ENCODE measurements around the gene ST3GAL4.
"Not testable (repeated sequence)": the region's sequence is repeated elsewhere in the genome, so short reads cannot be mapped to it uniquely, and the experiment has no call there.

ST3GAL4 gene

DNA sequence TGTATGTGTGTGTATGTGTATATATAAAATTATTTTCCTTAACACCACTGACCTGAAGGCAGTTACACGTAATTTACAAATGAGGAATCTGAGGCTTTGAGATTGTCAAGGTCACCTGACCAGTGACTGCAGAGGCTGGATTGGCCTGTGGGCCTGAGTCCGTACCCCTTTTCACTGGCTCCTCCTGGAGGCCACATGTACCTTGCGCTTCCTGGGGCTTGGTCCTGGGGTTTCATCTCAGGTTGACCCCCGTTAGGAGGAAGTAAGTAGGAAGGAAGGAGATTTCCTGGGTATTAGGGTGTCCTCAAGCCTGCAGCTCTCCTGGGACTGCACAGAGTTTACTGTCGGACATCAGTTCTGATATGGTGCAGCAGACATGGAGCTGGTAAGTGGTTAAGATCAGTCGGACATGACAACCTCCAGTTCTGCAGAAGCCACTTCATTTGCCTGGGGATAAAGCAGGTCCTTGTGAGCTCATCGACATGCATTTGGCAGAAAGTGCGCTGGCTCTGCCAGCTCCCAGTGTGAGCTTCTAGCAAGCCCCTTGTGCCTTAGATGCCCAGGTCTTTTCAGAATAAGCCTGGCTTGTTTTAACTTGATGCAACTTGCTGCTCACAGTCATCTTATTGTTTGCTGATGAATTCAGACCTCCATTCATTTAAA, 36.6 kb downstream of the ST3GAL4 start:
- peaks cover 2% of the 10 kb centered on the region for H3K4me1 Mint-ChIP-seq (ENCODE audit: low read depth)
- no peaks in the 10 kb centered on the region for H3K36me3 Mint-ChIP-seq (ENCODE audit: low read depth)
- no peaks in the 10 kb centered on the region for H3K27me3 Mint-ChIP-seq
- no peak for DNase-seq
- no peak overlapping the region for H3K27ac Mint-ChIP-seq
- H3K4me3 Mint-ChIP-seq: no peak overlapping the region
- no peaks in the 10 kb centered on the region for H3K9me3 Mint-ChIP-seq

GRCh38 chr11:126392633-126393013, 37.1 kb downstream of the ST3GAL4 start:
- Mint-ChIP-seq H3K27me3 (no peaks in the 10 kb centered on the region), H3K4me3 (no peak overlapping the region), H3K27ac (no peak overlapping the region), H3K9me3 (no peaks in the 10 kb centered on the region), H3K4me1 (ENCODE audit: low read depth) (peaks cover 2% of the 10 kb centered on the region), H3K36me3 (ENCODE audit: low read depth) (no peaks in the 10 kb centered on the region)
- DNase-seq: no peak

GRCh38 chr11:126393143-126393542, 37.7 kb downstream of the ST3GAL4 start:
- no peak overlapping the region for H3K27ac Mint-ChIP-seq
- peaks cover 2% of the 10 kb centered on the region for H3K4me1 Mint-ChIP-seq (ENCODE audit: low read depth)
- no peaks in the 10 kb centered on the region for H3K27me3 Mint-ChIP-seq
- H3K4me3 Mint-ChIP-seq: no peak overlapping the region
- DNase-seq: no peak
- no peaks in the 10 kb centered on the region for H3K36me3 Mint-ChIP-seq (ENCODE audit: low read depth)
- no peaks in the 10 kb centered on the region for H3K9me3 Mint-ChIP-seq

GRCh38 chr11:126394036-126394435, 38.5 kb downstream of the ST3GAL4 start:
- Mint-ChIP-seq H3K27me3 (no peaks in the 10 kb centered on the region), H3K4me3 (no peak overlapping the region), H3K27ac (no peak overlapping the region), H3K36me3 (ENCODE audit: low read depth) (no peaks in the 10 kb centered on the region), H3K9me3 (no peaks in the 10 kb centered on the region), H3K4me1 (ENCODE audit: low read depth) (peaks cover 2% of the 10 kb centered on the region)
- no peak for DNase-seq

- not testable (repeated sequence) for H3K27ac Mint-ChIP-seq; H3K4me1 Mint-ChIP-seq (ENCODE audit: low read depth); H3K27me3 Mint-ChIP-seq; H3K9me3 Mint-ChIP-seq; H3K36me3 Mint-ChIP-seq (ENCODE audit: low read depth); DNase-seq; H3K4me3 Mint-ChIP-seq
Observed at GRCh38 chr11:126394634-126395072, 39.2 kb downstream of the ST3GAL4 start.

DNA sequence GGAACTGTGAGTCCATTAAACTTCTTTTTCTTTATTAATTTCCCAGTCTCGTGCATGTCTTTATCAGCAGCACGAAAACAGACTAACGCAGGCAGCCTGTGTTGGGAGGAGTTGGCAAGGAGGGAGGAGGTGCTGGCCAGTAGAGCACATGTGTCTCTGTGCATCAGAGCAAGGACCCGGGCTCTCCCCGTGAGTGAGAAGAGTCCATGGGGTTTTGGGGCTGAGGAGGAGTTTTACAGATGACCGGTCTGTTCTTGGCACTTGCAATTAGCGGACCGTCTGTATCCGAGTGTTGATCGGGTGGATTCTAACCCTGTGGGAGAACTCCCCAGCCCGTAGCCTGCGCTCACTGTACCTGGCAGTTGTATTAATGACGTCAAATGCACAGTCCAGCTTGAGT, 40.3 kb downstream of the ST3GAL4 start:
- not testable (repeated sequence) for H3K4me1 Mint-ChIP-seq (ENCODE audit: low read depth); H3K27ac Mint-ChIP-seq; H3K36me3 Mint-ChIP-seq (ENCODE audit: low read depth); H3K27me3 Mint-ChIP-seq; DNase-seq; H3K4me3 Mint-ChIP-seq; H3K9me3 Mint-ChIP-seq

DNA sequence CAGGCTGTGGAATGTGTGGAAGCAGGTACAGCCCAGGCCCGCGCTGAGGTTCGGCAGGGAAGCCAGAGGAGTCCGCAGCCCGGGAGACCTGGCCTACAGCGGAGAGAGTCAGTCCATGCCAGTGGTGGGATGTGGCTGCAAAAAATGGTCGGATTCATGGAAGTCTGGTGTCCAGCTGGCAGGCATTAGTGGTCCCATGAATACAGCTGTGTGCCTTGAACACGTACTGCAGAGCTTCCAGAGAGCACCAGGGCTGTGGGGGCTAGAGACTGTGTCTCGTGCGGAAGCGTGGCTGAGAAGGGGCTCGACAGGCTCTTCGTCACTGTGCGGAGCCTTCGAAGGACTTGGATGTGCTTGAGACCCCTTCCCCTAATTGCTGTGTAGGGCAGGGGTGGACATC, 40.8 kb downstream of the ST3GAL4 start:
- H3K4me1 Mint-ChIP-seq (ENCODE audit: low read depth); H3K36me3 Mint-ChIP-seq (ENCODE audit: low read depth); H3K9me3 Mint-ChIP-seq; H3K27me3 Mint-ChIP-seq; DNase-seq; H3K27ac Mint-ChIP-seq; H3K4me3 Mint-ChIP-seq: not testable (repeated sequence)

GRCh38 chr11:126396965-126397364, 41.5 kb downstream of the ST3GAL4 start:
- Mint-ChIP-seq H3K9me3 (no peaks in the 10 kb centered on the region), H3K27me3 (no peaks in the 10 kb centered on the region), H3K27ac (no peak overlapping the region), H3K4me1 (ENCODE audit: low read depth) (peaks cover 2% of the 10 kb centered on the region), H3K36me3 (ENCODE audit: low read depth) (no peaks in the 10 kb centered on the region), H3K4me3 (no peak overlapping the region)
- no peak for DNase-seq

DNA sequence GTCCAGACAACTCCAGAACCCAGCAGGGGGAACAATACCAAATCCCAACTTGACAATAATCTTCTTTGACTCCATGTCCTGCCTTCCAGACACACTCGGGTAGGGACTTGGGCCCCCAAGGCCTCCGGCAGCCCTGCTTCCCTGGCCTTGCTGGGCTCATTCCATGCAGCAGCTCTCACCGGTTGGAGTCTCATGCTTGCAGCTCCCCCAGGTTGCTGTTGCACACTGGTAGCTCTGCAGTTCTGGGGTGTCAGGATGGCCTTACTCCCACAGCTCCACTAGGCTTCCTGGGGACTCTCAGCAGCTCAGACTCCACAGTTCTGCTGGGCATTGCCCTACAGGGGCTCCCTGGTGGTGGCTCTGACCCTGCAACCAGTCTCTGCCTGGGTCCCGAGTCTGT, 42.8 kb downstream of the ST3GAL4 start:
- no peaks in the 10 kb centered on the region for H3K36me3 Mint-ChIP-seq (ENCODE audit: low read depth)
- no peaks in the 10 kb centered on the region for H3K9me3 Mint-ChIP-seq
- H3K4me3 Mint-ChIP-seq: no peak overlapping the region
- no peaks in the 10 kb centered on the region for H3K4me1 Mint-ChIP-seq (ENCODE audit: low read depth)
- no peak for DNase-seq
- H3K27ac Mint-ChIP-seq: no peak overlapping the region
- no peaks in the 10 kb centered on the region for H3K27me3 Mint-ChIP-seq

DNA sequence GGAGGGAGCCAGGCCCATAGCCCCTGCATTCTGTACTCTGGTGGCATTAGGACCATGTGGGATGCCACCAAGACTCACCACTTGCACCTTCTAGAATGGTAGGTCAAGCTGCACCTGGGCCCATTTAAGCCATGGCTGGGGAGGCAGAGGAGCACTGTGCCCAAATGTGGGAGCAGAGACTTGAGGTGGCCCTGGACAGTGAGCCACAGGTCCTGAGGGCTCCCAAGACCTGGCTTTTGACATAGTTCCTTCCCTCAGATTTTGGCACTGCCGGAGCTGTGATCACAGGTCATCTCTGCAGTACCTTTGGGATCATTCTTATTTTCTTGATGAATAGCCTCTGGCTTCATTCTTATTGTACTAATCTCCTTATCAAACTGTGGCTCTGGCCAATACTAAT, 43.2 kb downstream of the ST3GAL4 start:
- H3K4me3 Mint-ChIP-seq: no peak overlapping the region
- no peaks in the 10 kb centered on the region for H3K36me3 Mint-ChIP-seq (ENCODE audit: low read depth)
- DNase-seq: no peak
- H3K27me3 Mint-ChIP-seq: no peaks in the 10 kb centered on the region
- H3K9me3 Mint-ChIP-seq: no peaks in the 10 kb centered on the region
- H3K4me1 Mint-ChIP-seq (ENCODE audit: low read depth): no peaks in the 10 kb centered on the region
- no peak overlapping the region for H3K27ac Mint-ChIP-seq

GRCh38 chr11:126400019-126400418, 44.5 kb downstream of the ST3GAL4 start:
- H3K27ac Mint-ChIP-seq: no peak overlapping the region

DNA sequence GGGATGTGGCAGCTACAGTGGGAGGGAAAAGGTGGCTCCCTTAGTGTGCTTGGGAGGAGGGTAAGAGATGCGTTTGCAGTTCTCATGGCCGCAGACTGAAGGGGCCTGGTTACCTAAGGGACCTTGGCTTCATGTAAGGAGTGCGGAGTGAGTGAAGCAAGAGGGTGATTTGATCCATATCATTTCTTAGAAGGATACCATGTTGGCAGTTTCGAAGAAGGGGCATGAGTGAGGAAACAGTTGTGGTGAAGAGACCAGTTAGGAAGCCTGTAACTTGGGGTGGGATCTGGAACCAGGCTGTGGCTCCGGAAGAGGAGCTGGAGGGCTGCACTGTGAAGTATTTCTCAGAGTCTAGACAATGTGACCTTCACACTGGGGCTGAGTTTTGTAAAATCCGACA, 45.0 kb downstream of the ST3GAL4 start:
- Mint-ChIP-seq H3K27me3 (no peaks in the 10 kb centered on the region), H3K4me3 (no peak overlapping the region), H3K36me3 (ENCODE audit: low read depth) (no peaks in the 10 kb centered on the region), H3K9me3 (no peaks in the 10 kb centered on the region), H3K27ac (no peak overlapping the region), H3K4me1 (ENCODE audit: low read depth) (no peaks in the 10 kb centered on the region)
- DNase-seq: no peak

More at GRCh38 chr11:126400019-126400418, 44.5 kb downstream of the ST3GAL4 start:
- Mint-ChIP-seq H3K4me1 (ENCODE audit: low read depth) (no peaks in the 10 kb centered on the region), H3K9me3 (no peaks in the 10 kb centered on the region), H3K4me3 (no peak overlapping the region), H3K36me3 (ENCODE audit: low read depth) (no peaks in the 10 kb centered on the region), H3K27me3 (no peaks in the 10 kb centered on the region)
- no peak for DNase-seq

DNA sequence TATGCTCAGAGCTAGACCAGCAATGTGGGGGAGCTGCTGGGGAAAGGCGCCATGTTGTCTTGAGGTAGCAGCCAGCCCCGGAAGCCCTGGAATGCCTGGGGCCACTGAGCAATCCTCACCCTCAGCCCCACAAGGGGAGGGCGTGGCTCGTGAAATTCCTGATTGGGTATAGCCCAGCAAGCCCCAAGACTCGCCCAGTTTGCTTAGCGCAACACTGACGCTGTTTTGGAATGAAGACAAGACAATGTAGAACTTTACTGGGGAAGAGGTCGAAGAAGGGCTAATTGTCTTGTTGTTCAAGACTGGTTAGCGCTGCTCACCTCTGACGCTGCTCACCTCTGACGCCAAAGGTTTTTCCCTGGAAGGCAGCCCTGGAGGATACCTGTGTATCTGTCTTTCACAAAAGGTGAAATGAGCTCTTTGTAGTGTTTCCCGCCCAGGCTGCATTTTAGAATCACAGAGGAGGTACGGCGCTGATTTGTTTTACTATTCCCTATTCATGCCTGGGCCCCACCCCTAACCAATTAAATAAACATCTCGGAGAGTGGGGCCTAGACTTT, 47.6 kb downstream of the ST3GAL4 start:
- H3K36me3 Mint-ChIP-seq (ENCODE audit: low read depth): peaks cover 5% of the 10 kb centered on the region
- H3K9me3 Mint-ChIP-seq: no peaks in the 10 kb centered on the region
- H3K4me3 Mint-ChIP-seq: no peak overlapping the region
- no peak overlapping the region for H3K27ac Mint-ChIP-seq
- no peaks in the 10 kb centered on the region for H3K4me1 Mint-ChIP-seq (ENCODE audit: low read depth)
- DNase-seq: no peak
- no peaks in the 10 kb centered on the region for H3K27me3 Mint-ChIP-seq

GRCh38 chr11:126403658-126404057, 48.2 kb downstream of the ST3GAL4 start:
- Mint-ChIP-seq H3K27me3 (no peaks in the 10 kb centered on the region), H3K9me3 (no peaks in the 10 kb centered on the region)

GRCh38 chr11:126404367-126404766, 48.9 kb downstream of the ST3GAL4 start:
- Mint-ChIP-seq H3K4me1 (ENCODE audit: low read depth) (no peaks in the 10 kb centered on the region), H3K27me3 (no peaks in the 10 kb centered on the region), H3K9me3 (no peaks in the 10 kb centered on the region), H3K4me3 (no peak overlapping the region), H3K36me3 (ENCODE audit: low read depth) (peaks cover 12% of the 10 kb centered on the region), H3K27ac (no peak overlapping the region)
- no peak for DNase-seq

More at GRCh38 chr11:126403658-126404057, 48.2 kb downstream of the ST3GAL4 start:
- no peak for DNase-seq
- H3K4me1 Mint-ChIP-seq (ENCODE audit: low read depth): no peaks in the 10 kb centered on the region
- H3K36me3 Mint-ChIP-seq (ENCODE audit: low read depth): peaks cover 7% of the 10 kb centered on the region
- H3K27ac Mint-ChIP-seq: no peak overlapping the region
- no peak overlapping the region for H3K4me3 Mint-ChIP-seq

- peaks cover 14% of the 10 kb centered on the region for H3K36me3 Mint-ChIP-seq (ENCODE audit: low read depth)
- no peak overlapping the region for H3K27ac Mint-ChIP-seq
- no peaks in the 10 kb centered on the region for H3K9me3 Mint-ChIP-seq
- no peaks in the 10 kb centered on the region for H3K4me1 Mint-ChIP-seq (ENCODE audit: low read depth)
- H3K27me3 Mint-ChIP-seq: no peaks in the 10 kb centered on the region
- no peak overlapping the region for H3K4me3 Mint-ChIP-seq
- no peak for DNase-seq
Observed at GRCh38 chr11:126405374-126405773, 49.9 kb downstream of the ST3GAL4 start.

All from activated T-cell treated with anti-CD3 and anti-CD28 coated beads, Interleukin-2, amount 50 U/mL, for 24 hours (primary cell).